Esophagus squamous epithelium (tissue), 4 donors: Measurements from ENCODE around the gene CDC23.

Source experiments
- CTCF ChIP-seq, 6 experiments: fragments of 450-650 bp in 4 of 6; fragments of 200-600 bp in 2 of 6; sonication (generic) in 2 of 6; IDR thresholded peaks; one replicate each; pipeline ENCODE4 v1.5.1; 2016 to 2019; ENCODE audit warnings: antibody characterized with exemption in 6 of 6, mild to moderate bottlenecking in 4 of 6, moderate library complexity in 4 of 6
- POLR2A ChIP-seq, 4 donors: fragments of 450-650 bp; IDR thresholded peaks; one replicate each; pipeline ENCODE4 v1.6.1; 2017; ENCODE audit warnings: antibody characterized with exemption in 4 of 4, mild to moderate bottlenecking in 4 of 4, moderate library complexity in 3 of 4

- no peak for TF ChIP-seq CTCF (IDR thresholded peaks at IDR 0.05)
- TF ChIP-seq POLR2A (IDR thresholded peaks at IDR 0.05) = no peak
Measured at GRCh38 chr5:138224712-138225111, 11.6 kb upstream of the CDC23 start.
